Activated CD8-positive, alpha-beta T cell treated with anti-CD3 and anti-CD28 coated beads for 36 hours (primary cell): ENCODE results near the gene SGMS1. TPM values are rescaled to one million over a fixed set of nuclear protein-coding genes. Genes with fewer than 3 reads are reported as not detected.

Experiments
- ATAC-seq: fragments of 200-7000 bp; cut with Tn5 transposase; one replicate; pipeline ENCODE4 v1.10.0; 2021; ENCODE audit warnings: mild to moderate bottlenecking, moderate library complexity
- CTCF ChIA-PET: fragments of 350-600 bp; sonication (Branson Sonifier 250); formaldehyde crosslinking; loops from one replicate; lab custom pipeline; 2021; ENCODE audit warnings: antibody characterized with exemption; lab: Charles Lee
- POLR2A ChIA-PET: fragments of 350-600 bp; sonication (Branson Sonifier 250); formaldehyde crosslinking; loops from one replicate; lab custom pipeline; 2021; ENCODE audit warnings: antibody characterized with exemption; lab: Charles Lee
- DNase-seq: peaks from one replicate; pipeline ENCODE4 v3.0.0-alpha.2; 2020
- H3K27ac Mint-ChIP-seq: one replicate; pipeline ENCODE4 v1.8.0; 2021; ENCODE audit warnings: mild to moderate bottlenecking, mixed read lengths
- H3K27me3 Mint-ChIP-seq: one replicate; pipeline ENCODE4 v1.8.0; 2021; ENCODE audit warnings: mixed read lengths
- H3K36me3 Mint-ChIP-seq: one replicate; pipeline ENCODE4 v1.8.0; 2021; ENCODE audit warnings: low read depth, mixed read lengths
- H3K4me1 Mint-ChIP-seq: one replicate; pipeline ENCODE4 v1.8.0; 2021; ENCODE audit warnings: low read depth, mixed read lengths
- H3K4me3 Mint-ChIP-seq: one replicate; pipeline ENCODE4 v1.8.0; 2021; ENCODE audit warnings: mild to moderate bottlenecking, moderate library complexity, mixed read lengths
- H3K9me3 Mint-ChIP-seq: one replicate; pipeline ENCODE4 v1.8.0; 2021; ENCODE audit warnings: mixed read lengths
- CTCF ChIP-seq: fragments of 200-600 bp; IDR thresholded peaks from one replicate; pipeline ENCODE4 v1.8.0; 2022; ENCODE audit warnings: antibody characterized with exemption, mild to moderate bottlenecking
- intact Hi-C: fragments of 100-400 bp; cut with micrococcal nuclease; formaldehyde crosslinking; loops from one replicate; pipeline ENCODE4 v1.10.0; 2022
- total RNA-seq, 2 experiments: library from RNA; stranded (reverse); gene quantifications; one replicate each; pipeline ENCODE4 v1.2.3, GENCODE V29; 2021

Gene SGMS1
- total RNA-seq, 2 experiments from 2014 or later = 9.0 to 10.6 TPM

GRCh38 chr10:50520115-50520514 lies 103.6 kb downstream of the SGMS1 start:
- DNase-seq = no peak
- CTCF ChIA-PET = interaction anchor here (0.6 kb wide), 2 partner anchors 56 to 119 kb away, joined by 3 read pairs; no protein-coding TSS in a partner anchor
- Mint-ChIP-seq H3K4me3 (no peak overlapping the region), H3K36me3 (peaks cover 7% of the 10 kb centered on the region), H3K9me3 (no peaks in the 10 kb centered on the region), H3K4me1 (peaks cover 26% of the 10 kb centered on the region), H3K27me3 (no peaks in the 10 kb centered on the region), H3K27ac (no peak overlapping the region)
- no peak for TF ChIP-seq CTCF
- no peak for ATAC-seq
- intact Hi-C loops = no loop called here
- POLR2A ChIA-PET = no interaction called here

- CTCF ChIA-PET = no interaction called here
- ATAC-seq = no peak
- Mint-ChIP-seq H3K27me3 (no peaks in the 10 kb centered on the region), H3K4me1 (peaks cover 28% of the 10 kb centered on the region), H3K9me3 (no peaks in the 10 kb centered on the region), H3K4me3 (no peak overlapping the region), H3K27ac (no peak overlapping the region), H3K36me3 (peaks cover 7% of the 10 kb centered on the region)
- intact Hi-C loops = no loop called here
- POLR2A ChIA-PET = no interaction called here
- no peak for DNase-seq
- TF ChIP-seq CTCF = no peak
These were observed 106.1 kb downstream of the SGMS1 start for GRCh38 chr10:50517626-50518025.

GRCh38 chr10:50516171-50516570 lies 107.6 kb downstream of the SGMS1 start:
- no peak for DNase-seq
- Mint-ChIP-seq H3K4me1 (peaks cover 39% of the 10 kb centered on the region), H3K4me3 (no peak overlapping the region), H3K27me3 (no peaks in the 10 kb centered on the region), H3K27ac (no peak overlapping the region), H3K36me3 (peaks cover 7% of the 10 kb centered on the region), H3K9me3 (no peaks in the 10 kb centered on the region)
- no peak for TF ChIP-seq CTCF
- CTCF ChIA-PET = interaction anchor here (1.0 kb wide), 1 partner anchor 9 kb away, joined by 3 read pairs; no protein-coding TSS in a partner anchor
- POLR2A ChIA-PET = interaction anchor here (0.7 kb wide), 1 partner anchor 1157 kb away, joined by 3 read pairs; no protein-coding TSS in a partner anchor
- ATAC-seq = no peak
- intact Hi-C loops = no loop called here

- Mint-ChIP-seq H3K36me3 (peaks cover 7% of the 10 kb centered on the region), H3K4me3 (no peak overlapping the region), H3K4me1 (peaks cover 45% of the 10 kb centered on the region), H3K27me3 (no peaks in the 10 kb centered on the region), H3K9me3 (no peaks in the 10 kb centered on the region), H3K27ac (no peak overlapping the region)
- CTCF ChIA-PET = interaction anchor here (1.0 kb wide), 1 partner anchor 10 kb away, joined by 3 read pairs; no protein-coding TSS in a partner anchor
- no peak for TF ChIP-seq CTCF
- intact Hi-C loops = no loop called here
- DNase-seq (no peak), ATAC-seq (no peak)
- POLR2A ChIA-PET = interaction anchor here (0.6 kb wide), 1 partner anchor 21 kb away, joined by 5 read pairs; no protein-coding TSS in a partner anchor
These were observed 108.3 kb downstream of the SGMS1 start for GRCh38 chr10:50515420-50515819.

- ChIA-PET POLR2A (interaction anchor here (0.6 kb wide), 2 partner anchors 11 to 20 kb away, joined by 3 to 5 read pairs; no protein-coding TSS in a partner anchor), CTCF (no interaction called here)
- H3K27ac Mint-ChIP-seq = no peak overlapping the region
These were observed 108.8 kb downstream of the SGMS1 start for GRCh38 chr10:50514995-50515394.

More at GRCh38 chr10:50514995-50515394, 108.8 kb downstream of the SGMS1 start:
- no peak for TF ChIP-seq CTCF
- Mint-ChIP-seq H3K27me3 (no peaks in the 10 kb centered on the region), H3K9me3 (no peaks in the 10 kb centered on the region), H3K4me3 (no peak overlapping the region), H3K4me1 (peaks cover 46% of the 10 kb centered on the region), H3K36me3 (peaks cover 7% of the 10 kb centered on the region)
- no peak for DNase-seq
- intact Hi-C loops = no loop called here
- no peak for ATAC-seq
